Activated naive CD4-positive, alpha-beta T cell treated with anti-CD3 and anti-CD28 coated beads, Interleukin-2, amount 50 U/mL, for 72 hours (primary cell): Measurements from ENCODE around the gene VDAC2. TPM values are rescaled to one million over a fixed set of nuclear protein-coding genes. Genes with fewer than 3 reads are reported as not detected.
"Not testable (repeated sequence)": the region's sequence is repeated elsewhere in the genome, so short reads cannot be mapped to it uniquely, and the experiment has no call there.

Experiments
- ATAC-seq, 2 donors: fragments of 150-1000 bp; cut with Tn5 transposase; 2 replicates each; pipeline ENCODE4 v1.10.0; 2021; ENCODE audit warnings: mild to moderate bottlenecking in 2 of 2, moderate library complexity in 2 of 2
- DNase-seq, 2 donors: peaks; one replicate each; pipeline ENCODE4 v3.0.0; 2021 to 2022; ENCODE audit warnings: low spot score in 2 of 2
- H3K27ac Mint-ChIP-seq, 2 donors: one replicate each; pipeline ENCODE4 v1.8.0; 2022; ENCODE audit warnings: mild to moderate bottlenecking in 2 of 2, mixed read lengths in 2 of 2
- H3K36me3 Mint-ChIP-seq, 2 donors: one replicate each; pipeline ENCODE4 v1.8.0; 2022; ENCODE audit warnings: mixed read lengths in 2 of 2
- H3K9me3 Mint-ChIP-seq, 2 donors: one replicate each; pipeline ENCODE4 v1.8.0; 2022; ENCODE audit warnings: mixed read lengths in 2 of 2
- total RNA-seq, 2 donors: library from RNA; stranded (reverse); gene quantifications; one replicate each; pipeline ENCODE4 v1.2.3, GENCODE V29; 2022

The VDAC2 gene
- total RNA-seq, 2 donors from 2014 or later = 192 to 271 TPM

GRCh38 chr10:75191821-75192568 is 18.6 kb upstream of the VDAC2 start:
- Mint-ChIP-seq H3K27ac (no peak overlapping the region), H3K9me3 (peaks cover 0 to 3% of the 10 kb centered on the region in 2 donors), H3K36me3 (no peaks in the 10 kb centered on the region)
- ATAC-seq = no peak
- no peak for DNase-seq

GRCh38 chr10:75194625-75195024 is 16.0 kb upstream of the VDAC2 start:
- H3K9me3 Mint-ChIP-seq, DNase-seq, ATAC-seq, H3K27ac Mint-ChIP-seq, H3K36me3 Mint-ChIP-seq: not testable (repeated sequence)

GRCh38 chr10:75195035-75195763 is 15.4 kb upstream of the VDAC2 start:
- ATAC-seq (no peak), DNase-seq (no peak)
- H3K27ac Mint-ChIP-seq = peak overlapping the region in 1 of 2 donors; percentile 20
- no peaks in the 10 kb centered on the region for H3K36me3 Mint-ChIP-seq
- peaks cover 0 to 3% of the 10 kb centered on the region in 2 donors for H3K9me3 Mint-ChIP-seq

- H3K36me3 Mint-ChIP-seq = no peaks in the 10 kb centered on the region
- ATAC-seq = no peak
These were observed 13.5 kb upstream of the VDAC2 start for GRCh38 chr10:75197066-75197465.

GRCh38 chr10:75197906-75198305 is 12.7 kb upstream of the VDAC2 start:
- H3K9me3 Mint-ChIP-seq = peaks cover 0 to 3% of the 10 kb centered on the region in 2 donors

More at GRCh38 chr10:75197066-75197465, 13.5 kb upstream of the VDAC2 start:
- DNase-seq = no peak
- no peak overlapping the region for H3K27ac Mint-ChIP-seq
- peaks cover 0 to 3% of the 10 kb centered on the region in 2 donors for H3K9me3 Mint-ChIP-seq

GRCh38 chr10:75199949-75200348 is 10.6 kb upstream of the VDAC2 start:
- H3K36me3 Mint-ChIP-seq, DNase-seq, H3K9me3 Mint-ChIP-seq, H3K27ac Mint-ChIP-seq, ATAC-seq: not testable (repeated sequence)

More at GRCh38 chr10:75197906-75198305, 12.7 kb upstream of the VDAC2 start:
- Mint-ChIP-seq H3K36me3 (no peaks in the 10 kb centered on the region), H3K27ac (no peak overlapping the region)
- no peak for DNase-seq
- no peak for ATAC-seq

GRCh38 chr10:75201793-75202307 is 8.7 kb upstream of the VDAC2 start:
- Mint-ChIP-seq H3K9me3 (no peaks in the 10 kb centered on the region), H3K36me3 (no peaks in the 10 kb centered on the region), H3K27ac (no peak overlapping the region)
- ATAC-seq (no peak), DNase-seq (no peak)

GRCh38 chr10:75202321-75203045 is 8.1 kb upstream of the VDAC2 start:
- ATAC-seq (no peak), DNase-seq (no peak)
- no peaks in the 10 kb centered on the region for H3K36me3 Mint-ChIP-seq
- H3K27ac Mint-ChIP-seq = no peak overlapping the region
- no peaks in the 10 kb centered on the region for H3K9me3 Mint-ChIP-seq

- H3K9me3 Mint-ChIP-seq, H3K27ac Mint-ChIP-seq, DNase-seq, H3K36me3 Mint-ChIP-seq, ATAC-seq: not testable (repeated sequence)
These were observed 7.5 kb upstream of the VDAC2 start for GRCh38 chr10:75203046-75203620.

- Mint-ChIP-seq H3K9me3 (no peaks in the 10 kb centered on the region), H3K36me3 (no peaks in the 10 kb centered on the region), H3K27ac (no peak overlapping the region)
- DNase-seq (no peak), ATAC-seq (no peak)
These were observed 6.9 kb upstream of the VDAC2 start for GRCh38 chr10:75203724-75204123.

- H3K9me3 Mint-ChIP-seq = no peaks in the 10 kb centered on the region
- no peak for ATAC-seq
- DNase-seq = no peak
- H3K27ac Mint-ChIP-seq = no peak overlapping the region
- peaks cover under 1 to 4% of the 10 kb centered on the region in 2 donors for H3K36me3 Mint-ChIP-seq
These were observed 4.7 kb upstream of the VDAC2 start for GRCh38 chr10:75205908-75206307.

GRCh38 chr10:75206638-75207037 is 4.0 kb upstream of the VDAC2 start:
- ATAC-seq, DNase-seq, H3K27ac Mint-ChIP-seq, H3K9me3 Mint-ChIP-seq: not testable (repeated sequence)
- H3K36me3 Mint-ChIP-seq = peaks cover 8 to 11% of the 10 kb centered on the region in 2 donors

- ATAC-seq = no peak
- H3K27ac Mint-ChIP-seq = peak overlapping the region; percentile 73 to 74
- H3K36me3 Mint-ChIP-seq = peaks cover 12 to 18% of the 10 kb centered on the region in 2 donors
- H3K9me3 Mint-ChIP-seq = no peaks in the 10 kb centered on the region
- no peak for DNase-seq
These were observed 3.3 kb upstream of the VDAC2 start for GRCh38 chr10:75207079-75207856.

GRCh38 chr10:75207857-75208144 is 2.8 kb upstream of the VDAC2 start:
- H3K36me3 Mint-ChIP-seq = peaks cover 18 to 23% of the 10 kb centered on the region in 2 donors
- no peak for ATAC-seq
- no peaks in the 10 kb centered on the region for H3K9me3 Mint-ChIP-seq
- DNase-seq = no peak
- peak overlapping the region in 1 of 2 donors; percentile 74 for H3K27ac Mint-ChIP-seq

- Mint-ChIP-seq H3K27ac (peak overlapping the region; percentile 74 to 89), H3K36me3 (peaks cover 22 to 24% of the 10 kb centered on the region in 2 donors), H3K9me3 (no peaks in the 10 kb centered on the region)
- ATAC-seq = peak in 1 of 2 donors; percentile 34
- peak in 1 of 2 donors; percentile 16 for DNase-seq
These were observed 2.4 kb upstream of the VDAC2 start for GRCh38 chr10:75208181-75208580.
